ENCODE data around the gene FRMD4A. TPM values are rescaled to one million over a fixed set of nuclear protein-coding genes. Genes with fewer than 3 reads are reported as not detected.
"Not testable (repeated sequence)": the region's sequence is repeated elsewhere in the genome, so short reads cannot be mapped to it uniquely, and the experiment has no call there.

The FRMD4A gene
- total RNA-seq, 2 donors from 2014 or later = 22.3 to 22.4 TPM

DNA sequence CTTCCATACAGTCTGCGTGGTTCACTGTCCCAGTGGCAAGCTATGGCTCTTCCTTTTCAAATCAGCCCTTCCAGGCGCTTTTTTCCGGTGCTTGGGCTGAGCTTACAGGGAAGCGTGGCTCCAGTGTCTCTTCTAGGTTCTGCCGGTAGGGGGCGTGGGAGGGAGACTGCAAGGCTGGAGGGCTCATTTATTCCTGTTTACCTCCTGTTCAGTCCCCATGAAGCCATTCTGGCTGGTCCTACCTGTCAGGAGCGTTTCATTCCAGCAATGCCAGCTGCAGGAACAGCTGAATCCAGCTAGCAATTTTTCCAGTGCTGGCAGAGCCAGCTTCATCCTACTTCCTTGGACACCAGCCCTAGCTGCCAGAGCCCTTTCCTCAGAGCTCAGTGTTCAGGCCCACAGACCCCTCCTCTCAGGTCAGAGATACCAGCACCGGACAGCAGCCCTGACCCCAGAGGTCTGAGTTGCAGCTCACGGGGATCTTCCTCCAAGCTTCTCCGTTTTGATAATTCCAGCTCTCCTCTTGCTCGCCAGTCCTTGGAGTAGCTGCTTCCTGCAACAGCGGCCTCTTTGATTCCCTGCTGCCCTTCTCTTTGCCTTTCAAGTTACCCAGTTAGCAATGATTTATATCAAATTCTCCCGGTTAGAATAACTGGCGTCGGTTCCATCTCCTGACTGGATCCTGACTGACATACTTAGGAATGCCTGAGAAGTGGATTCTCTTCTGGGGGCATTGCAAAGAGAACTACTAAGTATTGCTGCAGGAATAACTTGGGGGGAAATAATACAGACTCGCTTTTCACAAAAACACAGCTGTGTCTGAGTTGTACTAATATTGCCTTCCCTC, 129.8 kb downstream of the FRMD4A start:
- TF ChIP-seq, protein P1, sequence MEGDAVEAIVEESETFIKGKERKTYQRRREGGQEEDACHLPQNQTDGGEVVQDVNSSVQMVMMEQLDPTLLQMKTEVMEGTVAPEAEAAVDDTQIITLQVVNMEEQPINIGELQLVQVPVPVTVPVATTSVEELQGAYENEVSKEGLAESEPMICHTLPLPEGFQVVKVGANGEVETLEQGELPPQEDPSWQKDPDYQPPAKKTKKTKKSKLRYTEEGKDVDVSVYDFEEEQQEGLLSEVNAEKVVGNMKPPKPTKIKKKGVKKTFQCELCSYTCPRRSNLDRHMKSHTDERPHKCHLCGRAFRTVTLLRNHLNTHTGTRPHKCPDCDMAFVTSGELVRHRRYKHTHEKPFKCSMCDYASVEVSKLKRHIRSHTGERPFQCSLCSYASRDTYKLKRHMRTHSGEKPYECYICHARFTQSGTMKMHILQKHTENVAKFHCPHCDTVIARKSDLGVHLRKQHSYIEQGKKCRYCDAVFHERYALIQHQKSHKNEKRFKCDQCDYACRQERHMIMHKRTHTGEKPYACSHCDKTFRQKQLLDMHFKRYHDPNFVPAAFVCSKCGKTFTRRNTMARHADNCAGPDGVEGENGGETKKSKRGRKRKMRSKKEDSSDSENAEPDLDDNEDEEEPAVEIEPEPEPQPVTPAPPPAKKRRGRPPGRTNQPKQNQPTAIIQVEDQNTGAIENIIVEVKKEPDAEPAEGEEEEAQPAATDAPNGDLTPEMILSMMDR (conservative IDR thresholded peaks at IDR 0.05) = peak; percentile 83
- Mint-ChIP-seq H3K9me3 (no peaks in the 10 kb centered on the region), H3K27ac (no peak overlapping the region), H3K27me3 (ENCODE audit: insufficient read depth) (no peaks in the 10 kb centered on the region), H3K4me3 (no peak overlapping the region), H3K4me1 (peaks cover 8% of the 10 kb centered on the region), H3K36me3 (ENCODE audit: low read depth) (no peaks in the 10 kb centered on the region)
- no peaks in the 10 kb centered on the region for H3K36me3 ChIP-seq (ENCODE audit: control insufficient read depth, insufficient read depth, low read length)
- no peaks in the 10 kb centered on the region for H3K4me1 ChIP-seq (ENCODE audit: control insufficient read depth, insufficient read depth, low read length)
- no peak overlapping the region for H3K9ac ChIP-seq (ENCODE audit: extremely low read depth, low read length, poor library complexity, severe bottlenecking)
- peak; percentile 94 for DNase-seq
- WGBS, 2 experiments (ENCODE audit: insufficient coverage in 1 of 2, insufficient read length in 1 of 2) = 68 to 74% methylated on average over 12 to 16 of the region's 16 CpGs
- H3K27ac ChIP-seq (ENCODE audit: low read depth, low read length) = no peak overlapping the region
- H3K9me3 ChIP-seq (ENCODE audit: control insufficient read depth, low read length) = no peaks in the 10 kb centered on the region
- H3K4me3 ChIP-seq (ENCODE audit: low read length) = no peak overlapping the region
- no peaks in the 10 kb centered on the region for H3K27me3 ChIP-seq (ENCODE audit: control insufficient read depth, insufficient read depth, low read length, poor library complexity, severe bottlenecking)

DNA sequence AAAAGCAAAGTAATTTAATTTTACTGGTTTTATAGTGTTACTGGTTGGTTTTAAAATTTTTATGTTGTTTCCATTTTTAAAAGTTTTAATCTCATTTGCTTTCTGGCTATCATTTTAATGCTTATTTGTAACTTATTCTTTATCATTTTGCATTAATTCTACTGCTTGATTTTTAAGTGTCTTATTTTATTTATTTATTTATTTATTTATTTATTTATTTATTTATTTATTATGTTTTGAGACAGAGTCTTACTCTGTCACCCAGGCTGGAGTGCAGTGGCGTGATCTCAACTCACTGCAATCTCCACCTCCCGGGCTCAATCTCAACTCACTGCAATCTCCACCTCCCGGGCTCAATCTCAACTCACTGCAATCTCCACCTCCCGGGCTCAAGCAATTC, 131.6 kb downstream of the FRMD4A start:
- H3K9me3 Mint-ChIP-seq; H3K27ac ChIP-seq (ENCODE audit: low read depth, low read length); H3K4me1 ChIP-seq (ENCODE audit: control insufficient read depth, insufficient read depth, low read length); H3K27ac Mint-ChIP-seq; H3K9me3 ChIP-seq (ENCODE audit: control insufficient read depth, low read length); H3K36me3 ChIP-seq (ENCODE audit: control insufficient read depth, insufficient read depth, low read length); H3K9ac ChIP-seq (ENCODE audit: extremely low read depth, low read length, poor library complexity, severe bottlenecking); H3K27me3 Mint-ChIP-seq (ENCODE audit: insufficient read depth); H3K36me3 Mint-ChIP-seq (ENCODE audit: low read depth); H3K4me3 ChIP-seq (ENCODE audit: low read length); H3K27me3 ChIP-seq (ENCODE audit: control insufficient read depth, insufficient read depth, low read length, poor library complexity, severe bottlenecking); H3K4me3 Mint-ChIP-seq; DNase-seq: not testable (repeated sequence)
- WGBS, 2 experiments (ENCODE audit: insufficient coverage in 1 of 2, insufficient read length in 1 of 2) = 96 to 100% methylated on average over 1 to 4 of the region's 4 CpGs
- peaks cover 14% of the 10 kb centered on the region for H3K4me1 Mint-ChIP-seq

DNA sequence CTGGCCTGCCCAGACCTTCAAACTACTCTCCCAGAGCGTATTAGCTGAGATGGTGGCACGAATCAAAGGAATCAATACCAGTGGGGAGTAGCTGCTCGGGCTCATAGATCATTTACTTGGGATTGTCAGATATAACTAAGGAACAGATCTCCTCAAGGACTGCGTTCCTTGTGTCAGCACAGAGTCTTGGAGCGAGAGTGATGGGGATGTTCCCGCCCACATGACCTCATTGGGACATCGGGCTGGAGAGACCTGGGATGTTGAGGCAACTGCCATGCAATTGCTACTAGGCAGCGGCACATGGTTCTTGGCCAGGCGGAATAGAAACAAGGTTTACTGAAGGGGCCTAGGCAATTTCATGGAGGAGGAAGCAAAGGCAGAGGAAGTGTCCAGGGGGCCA, 132.6 kb downstream of the FRMD4A start:
- Histone ChIP-seq H3K9me3 (ENCODE audit: control insufficient read depth, low read length) (no peaks in the 10 kb centered on the region), H3K9ac (ENCODE audit: extremely low read depth, low read length, poor library complexity, severe bottlenecking) (no peak overlapping the region), H3K4me1 (ENCODE audit: control insufficient read depth, insufficient read depth, low read length) (peaks cover 6% of the 10 kb centered on the region), H3K27ac (ENCODE audit: low read depth, low read length) (no peak overlapping the region), H3K27me3 (ENCODE audit: control insufficient read depth, insufficient read depth, low read length, poor library complexity, severe bottlenecking) (no peaks in the 10 kb centered on the region), H3K36me3 (ENCODE audit: control insufficient read depth, insufficient read depth, low read length) (no peaks in the 10 kb centered on the region), H3K4me3 (ENCODE audit: low read length) (no peak overlapping the region)
- H3K27ac Mint-ChIP-seq = no peak overlapping the region
- no peak overlapping the region for H3K4me3 Mint-ChIP-seq
- no peak for DNase-seq
- H3K4me1 Mint-ChIP-seq = peaks cover 14% of the 10 kb centered on the region
- no peaks in the 10 kb centered on the region for H3K36me3 Mint-ChIP-seq (ENCODE audit: low read depth)
- H3K27me3 Mint-ChIP-seq (ENCODE audit: insufficient read depth) = no peaks in the 10 kb centered on the region
- no peaks in the 10 kb centered on the region for H3K9me3 Mint-ChIP-seq
- 91 to 93% methylated on average over 8 to 9 of the region's 9 CpGs for WGBS, 2 experiments (ENCODE audit: insufficient coverage in 1 of 2, insufficient read length in 1 of 2)
- TF ChIP-seq, protein P1 (conservative IDR thresholded peaks at IDR 0.05) = no peak

Measured in endodermal cell (in vitro differentiated cells).